ENCODE data around the gene F10.
"Not testable (repeated sequence)": the region's sequence is repeated elsewhere in the genome, so short reads cannot be mapped to it uniquely, and the experiment has no call there.

Gene F10

DNA sequence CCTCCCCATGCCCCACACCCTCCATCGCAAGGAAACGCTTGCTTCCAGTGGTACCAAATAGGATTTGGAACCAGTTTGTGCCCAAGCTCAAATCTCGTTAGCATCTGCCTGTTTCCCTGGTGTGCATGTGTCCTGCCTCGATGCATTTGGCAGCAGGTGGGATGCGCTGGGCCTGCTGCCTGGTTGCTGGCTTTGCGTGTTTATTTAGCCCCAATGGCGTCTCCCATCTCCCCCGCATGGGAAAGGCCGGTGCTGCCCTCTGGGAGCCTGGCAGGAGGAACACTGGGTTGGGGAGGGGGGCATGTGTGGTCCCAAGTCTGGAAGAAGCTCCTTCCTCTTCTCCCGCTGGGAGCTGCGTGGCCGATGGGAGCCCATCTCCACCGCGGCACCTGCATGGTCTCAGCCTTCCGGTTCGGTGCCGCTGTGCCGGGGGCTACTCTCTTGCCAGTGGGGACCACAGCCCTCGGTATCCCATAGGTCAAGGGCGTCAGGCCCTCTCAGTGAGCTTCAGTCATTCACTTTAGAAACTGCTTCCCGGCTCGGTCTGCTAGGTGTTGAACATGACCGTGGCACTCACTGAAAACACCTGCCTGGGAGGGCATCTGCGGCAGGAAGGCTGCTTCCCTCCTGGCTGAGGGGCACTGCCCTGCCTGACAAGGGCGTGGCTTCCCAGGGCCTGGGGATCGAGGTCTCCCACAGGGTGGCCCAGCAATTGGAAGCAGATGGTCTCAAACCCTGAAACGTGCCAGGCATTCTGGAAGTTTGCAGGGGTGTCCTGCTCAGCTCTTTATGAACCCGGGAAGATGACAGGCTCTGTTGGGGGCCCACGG is 28.8 kb upstream of the F10 start:
- Histone ChIP-seq H3K4me3 (ENCODE audit: low read length in 2 of 2) (no peak overlapping the region), H3K9ac (ENCODE audit: low read depth in 1 of 2, low read length in 2 of 2) (no peak overlapping the region), H3K36me3 (ENCODE audit: control insufficient read depth in 2 of 2, insufficient read depth in 2 of 2, low read length in 2 of 2) (peaks cover 0 to 6% of the 10 kb centered on the region in 2 donors), H3K9me3 (ENCODE audit: control insufficient read depth in 2 of 2, low read length in 2 of 2) (no peaks in the 10 kb centered on the region), H3K27ac (ENCODE audit: low read depth in 2 of 2, low read length in 2 of 2) (no peak overlapping the region), H3K27me3 (ENCODE audit: control insufficient read depth in 2 of 2, insufficient read depth in 2 of 2, low read length in 2 of 2) (no peaks in the 10 kb centered on the region), H3K4me1 (ENCODE audit: control insufficient read depth in 2 of 2, insufficient read depth in 2 of 2, low read length in 2 of 2) (no peaks in the 10 kb centered on the region)

DNA sequence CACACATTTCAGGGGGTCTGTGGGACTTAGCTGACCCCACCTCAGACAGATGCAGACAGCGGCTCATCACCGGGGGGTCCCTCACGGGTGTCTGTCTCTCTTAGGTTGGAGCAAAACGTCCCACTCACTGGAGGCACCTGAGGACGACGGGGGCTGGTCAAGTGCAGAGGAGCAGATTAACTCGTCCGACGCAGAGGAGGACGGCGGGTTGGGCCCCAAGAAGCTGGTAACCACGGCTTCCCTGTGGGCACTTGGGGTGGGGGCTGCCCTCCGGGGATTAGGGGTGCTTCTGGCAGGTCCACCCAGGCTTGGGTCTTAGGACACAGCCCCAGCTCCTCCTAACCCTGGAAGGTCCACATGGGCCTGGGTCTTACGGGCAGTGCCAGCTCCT is 28.2 kb upstream of the F10 start:
- Histone ChIP-seq H3K4me1 (ENCODE audit: control insufficient read depth in 2 of 2, insufficient read depth in 2 of 2, low read length in 2 of 2) (no peaks in the 10 kb centered on the region), H3K27ac (ENCODE audit: low read depth in 2 of 2, low read length in 2 of 2) (no peak overlapping the region), H3K4me3 (ENCODE audit: low read length in 2 of 2) (no peak overlapping the region), H3K27me3 (ENCODE audit: control insufficient read depth in 2 of 2, insufficient read depth in 2 of 2, low read length in 2 of 2) (no peaks in the 10 kb centered on the region), H3K9ac (ENCODE audit: low read depth in 1 of 2, low read length in 2 of 2) (no peak overlapping the region), H3K36me3 (ENCODE audit: control insufficient read depth in 2 of 2, insufficient read depth in 2 of 2, low read length in 2 of 2) (peaks cover 0 to 5% of the 10 kb centered on the region in 2 donors), H3K9me3 (ENCODE audit: control insufficient read depth in 2 of 2, low read length in 2 of 2) (no peaks in the 10 kb centered on the region)

DNA sequence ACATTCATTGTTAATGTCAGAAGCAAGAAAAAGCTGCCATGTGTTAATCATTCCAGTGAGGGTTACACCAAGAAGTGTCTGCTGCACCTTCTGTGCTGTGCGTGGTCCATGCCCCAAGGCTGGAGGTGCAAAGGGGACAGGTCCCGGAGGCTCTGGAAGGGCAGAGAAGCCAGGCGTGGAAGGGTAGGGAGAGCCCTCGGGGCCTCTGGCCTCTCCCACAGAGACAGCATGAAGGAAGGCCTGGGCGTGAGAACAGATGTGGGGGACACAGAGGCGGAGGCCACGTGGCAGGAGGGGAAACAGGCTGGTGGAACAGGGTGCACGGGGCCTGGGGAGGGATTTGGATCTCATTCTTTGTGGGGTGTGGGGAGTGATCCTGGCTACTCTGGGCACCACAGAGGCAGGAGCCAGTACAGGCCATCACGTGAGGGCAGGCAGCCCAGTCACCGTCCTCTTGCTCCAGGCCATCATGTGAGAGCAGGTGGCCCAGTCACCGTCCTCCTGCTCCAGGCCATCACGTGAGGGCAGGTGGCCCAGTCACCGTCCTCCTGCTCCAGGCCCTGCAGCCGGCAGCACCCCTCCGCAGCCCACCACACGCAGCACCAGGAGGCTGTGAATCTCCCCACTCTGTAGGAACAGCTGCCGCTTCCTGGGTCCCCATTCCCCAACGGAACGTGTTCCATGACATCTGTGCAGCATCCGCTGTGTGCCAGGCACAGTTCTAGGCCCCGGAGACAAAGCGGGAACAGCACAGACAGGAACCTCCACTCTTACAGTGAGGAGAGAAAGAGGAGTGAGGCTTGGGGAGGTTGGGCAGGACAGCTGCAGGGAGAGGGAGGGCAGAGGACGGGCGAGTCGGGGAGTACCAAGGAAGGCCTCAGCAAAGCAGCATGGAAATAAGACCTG is 27.2 kb upstream of the F10 start:
- no peaks in the 10 kb centered on the region for H3K36me3 ChIP-seq (ENCODE audit: control insufficient read depth in 2 of 2, insufficient read depth in 2 of 2, low read length in 2 of 2)
- H3K4me1 ChIP-seq (ENCODE audit: control insufficient read depth in 2 of 2, insufficient read depth in 2 of 2, low read length in 2 of 2): no peaks in the 10 kb centered on the region
- H3K27ac ChIP-seq (ENCODE audit: low read depth in 2 of 2, low read length in 2 of 2): no peak overlapping the region
- H3K27me3 ChIP-seq (ENCODE audit: control insufficient read depth in 2 of 2, insufficient read depth in 2 of 2, low read length in 2 of 2): no peaks in the 10 kb centered on the region
- no peak overlapping the region for H3K9ac ChIP-seq (ENCODE audit: low read depth in 1 of 2, low read length in 2 of 2)
- no peaks in the 10 kb centered on the region for H3K9me3 ChIP-seq (ENCODE audit: control insufficient read depth in 2 of 2, low read length in 2 of 2)
- no peak overlapping the region for H3K4me3 ChIP-seq (ENCODE audit: low read length in 2 of 2)

DNA sequence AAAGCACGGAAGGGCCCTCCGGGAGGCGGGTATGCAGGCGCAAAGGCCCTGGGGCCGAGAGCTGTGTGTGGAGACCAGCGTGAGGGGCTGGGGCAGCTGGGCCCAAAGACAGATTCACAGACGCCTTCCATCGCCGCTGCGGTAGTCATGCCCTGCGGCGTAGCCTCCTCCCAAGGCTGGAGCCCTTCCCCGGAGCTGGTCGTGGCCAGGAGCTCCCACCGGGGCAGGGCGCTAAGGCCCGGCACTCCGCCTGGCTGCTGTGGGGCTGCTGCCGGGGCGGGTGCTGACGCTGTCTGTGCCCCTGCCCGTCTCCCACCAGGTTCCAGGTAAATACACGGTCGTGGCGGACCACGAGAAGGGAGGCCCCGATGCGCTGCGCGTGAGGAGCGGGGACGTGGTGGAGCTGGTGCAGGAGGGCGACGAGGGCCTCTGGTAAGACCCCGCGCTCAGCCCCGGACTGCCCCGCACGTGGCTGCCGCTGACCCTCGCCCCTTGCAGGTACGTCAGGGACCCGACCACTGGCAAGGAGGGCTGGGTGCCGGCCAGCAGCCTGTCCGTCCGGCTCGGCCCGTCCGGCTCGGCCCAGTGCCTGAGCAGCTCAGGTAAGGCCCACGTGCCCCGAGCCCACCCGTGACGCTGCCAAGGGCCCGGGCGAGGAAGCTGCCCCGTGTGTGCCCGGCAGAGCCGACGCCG is 26.4 kb upstream of the F10 start:
- Histone ChIP-seq H3K36me3 (ENCODE audit: control insufficient read depth in 2 of 2, insufficient read depth in 2 of 2, low read length in 2 of 2) (no peaks in the 10 kb centered on the region), H3K4me3 (ENCODE audit: low read length in 2 of 2) (no peak overlapping the region), H3K4me1 (ENCODE audit: control insufficient read depth in 2 of 2, insufficient read depth in 2 of 2, low read length in 2 of 2) (no peaks in the 10 kb centered on the region), H3K9ac (ENCODE audit: low read depth in 1 of 2, low read length in 2 of 2) (no peak overlapping the region), H3K27me3 (ENCODE audit: control insufficient read depth in 2 of 2, insufficient read depth in 2 of 2, low read length in 2 of 2) (no peaks in the 10 kb centered on the region), H3K9me3 (ENCODE audit: control insufficient read depth in 2 of 2, low read length in 2 of 2) (no peaks in the 10 kb centered on the region), H3K27ac (ENCODE audit: low read depth in 2 of 2, low read length in 2 of 2) (no peak overlapping the region)

DNA sequence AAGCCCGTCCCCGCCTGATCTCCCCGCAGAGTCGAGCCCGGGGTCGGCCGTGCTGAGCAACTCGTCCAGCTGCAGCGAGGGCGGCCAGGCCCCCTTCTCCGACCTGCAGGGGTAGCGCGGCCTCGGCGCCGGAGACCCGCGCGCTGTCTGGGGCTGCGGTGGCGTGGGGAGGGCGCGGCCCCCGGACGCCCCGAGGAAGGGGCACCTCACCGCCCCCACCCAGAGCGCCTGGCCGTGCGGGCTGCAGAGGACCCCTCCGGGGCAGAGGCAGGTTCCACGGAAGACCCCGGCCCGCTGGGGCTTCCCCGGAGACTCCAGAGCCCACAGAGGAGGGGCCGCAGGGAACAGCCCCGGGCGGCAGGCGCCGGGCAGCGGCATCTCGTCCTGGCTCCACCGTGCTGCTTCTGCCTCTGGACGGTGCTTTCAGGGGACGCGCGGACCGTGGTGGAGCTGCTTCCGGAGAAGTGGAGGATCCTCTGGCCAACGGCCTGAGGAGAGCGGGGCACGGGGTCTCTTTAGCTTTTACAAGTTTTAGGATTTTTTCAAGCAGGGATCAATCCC is 25.8 kb upstream of the F10 start:
- no peaks in the 10 kb centered on the region for H3K36me3 ChIP-seq (ENCODE audit: control insufficient read depth in 2 of 2, insufficient read depth in 2 of 2, low read length in 2 of 2)
- no peaks in the 10 kb centered on the region for H3K27me3 ChIP-seq (ENCODE audit: control insufficient read depth in 2 of 2, insufficient read depth in 2 of 2, low read length in 2 of 2)
- H3K4me1 ChIP-seq (ENCODE audit: control insufficient read depth in 2 of 2, insufficient read depth in 2 of 2, low read length in 2 of 2): no peaks in the 10 kb centered on the region
- H3K9me3 ChIP-seq (ENCODE audit: control insufficient read depth in 2 of 2, low read length in 2 of 2): no peaks in the 10 kb centered on the region
- no peak overlapping the region for H3K4me3 ChIP-seq (ENCODE audit: low read length in 2 of 2)
- H3K9ac ChIP-seq (ENCODE audit: low read depth in 1 of 2, low read length in 2 of 2): no peak overlapping the region
- H3K27ac ChIP-seq (ENCODE audit: low read depth in 2 of 2, low read length in 2 of 2): no peak overlapping the region

DNA sequence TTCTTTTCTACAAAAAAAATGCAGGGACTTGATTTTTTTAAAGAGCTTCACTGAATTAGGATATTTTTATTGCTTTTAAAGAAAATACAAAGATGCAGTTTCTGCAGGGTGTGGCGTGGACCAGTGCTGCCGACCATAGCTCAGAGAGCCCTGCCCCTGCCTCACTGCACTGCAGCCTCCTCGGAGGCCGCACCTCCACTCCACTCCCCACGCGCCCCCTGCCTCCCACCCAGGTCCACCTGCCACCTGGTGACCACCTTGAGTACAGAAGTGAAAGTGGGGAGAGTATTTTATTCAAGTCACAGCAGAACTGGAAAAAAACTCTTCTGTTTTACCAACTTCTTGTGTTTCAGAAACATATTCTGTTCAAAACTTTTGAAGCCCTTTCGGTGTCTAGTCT is 24.9 kb upstream of the F10 start:
- Histone ChIP-seq H3K27me3 (ENCODE audit: control insufficient read depth in 2 of 2, insufficient read depth in 2 of 2, low read length in 2 of 2) (no peaks in the 10 kb centered on the region), H3K4me1 (ENCODE audit: control insufficient read depth in 2 of 2, insufficient read depth in 2 of 2, low read length in 2 of 2) (no peaks in the 10 kb centered on the region), H3K9me3 (ENCODE audit: control insufficient read depth in 2 of 2, low read length in 2 of 2) (no peaks in the 10 kb centered on the region), H3K27ac (ENCODE audit: low read depth in 2 of 2, low read length in 2 of 2) (no peak overlapping the region), H3K9ac (ENCODE audit: low read depth in 1 of 2, low read length in 2 of 2) (no peak overlapping the region), H3K4me3 (ENCODE audit: low read length in 2 of 2) (no peak overlapping the region), H3K36me3 (ENCODE audit: control insufficient read depth in 2 of 2, insufficient read depth in 2 of 2, low read length in 2 of 2) (no peaks in the 10 kb centered on the region)

DNA sequence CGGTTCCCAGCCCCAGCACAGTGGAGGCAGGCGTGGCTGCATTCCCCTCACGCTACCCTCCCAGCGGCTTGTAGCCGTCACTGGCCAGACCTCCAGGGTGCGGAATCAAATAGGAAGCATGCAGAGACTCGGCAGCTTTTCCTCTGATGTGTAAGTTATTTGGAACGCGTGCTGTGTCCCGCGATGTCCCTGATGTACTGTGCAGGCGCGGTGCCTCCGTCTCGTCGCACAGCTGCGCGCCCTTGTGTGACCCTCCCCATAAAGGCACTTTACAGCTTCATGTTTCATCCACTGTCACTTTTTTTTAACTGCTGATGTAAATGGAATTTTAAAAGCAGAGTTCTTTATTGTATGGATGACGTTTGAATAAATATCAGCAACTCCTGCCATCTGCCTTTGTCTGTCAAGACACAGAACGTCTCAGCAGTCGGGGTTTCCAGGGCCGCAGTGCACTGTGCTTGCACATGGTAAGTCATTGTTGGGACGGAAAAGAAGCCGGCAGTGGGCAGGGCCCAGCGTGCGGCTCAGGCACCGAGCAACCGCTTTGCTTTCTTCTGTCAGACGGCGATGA is 24.4 kb upstream of the F10 start:
- H3K4me1 ChIP-seq (ENCODE audit: control insufficient read depth in 2 of 2, insufficient read depth in 2 of 2, low read length in 2 of 2): no peaks in the 10 kb centered on the region
- H3K27ac ChIP-seq (ENCODE audit: low read depth in 2 of 2, low read length in 2 of 2): no peak overlapping the region
- H3K27me3 ChIP-seq (ENCODE audit: control insufficient read depth in 2 of 2, insufficient read depth in 2 of 2, low read length in 2 of 2): no peaks in the 10 kb centered on the region
- no peaks in the 10 kb centered on the region for H3K9me3 ChIP-seq (ENCODE audit: control insufficient read depth in 2 of 2, low read length in 2 of 2)
- H3K36me3 ChIP-seq (ENCODE audit: control insufficient read depth in 2 of 2, insufficient read depth in 2 of 2, low read length in 2 of 2): no peaks in the 10 kb centered on the region
- H3K9ac ChIP-seq (ENCODE audit: low read depth in 1 of 2, low read length in 2 of 2): no peak overlapping the region
- no peak overlapping the region for H3K4me3 ChIP-seq (ENCODE audit: low read length in 2 of 2)

DNA sequence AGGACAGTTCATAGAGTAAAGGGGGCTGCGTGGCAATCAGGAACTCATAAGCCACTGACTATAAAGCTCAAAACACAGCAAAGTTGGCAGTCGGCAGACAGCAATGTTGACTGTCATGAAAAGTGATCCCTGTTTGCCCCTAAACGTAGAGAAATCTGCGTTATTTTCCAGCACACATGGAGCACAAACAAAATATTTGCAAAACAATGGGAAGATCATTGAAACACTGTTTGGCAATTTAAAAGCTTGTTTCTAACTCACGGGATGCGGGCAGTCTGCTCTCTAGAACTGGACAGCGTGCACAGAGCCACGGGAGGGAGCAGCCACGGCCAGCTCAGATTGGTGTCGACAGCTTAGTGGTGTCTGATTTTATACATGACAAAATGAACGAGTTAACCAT is 23.5 kb upstream of the F10 start:
- Histone ChIP-seq H3K27me3 (ENCODE audit: control insufficient read depth in 2 of 2, insufficient read depth in 2 of 2, low read length in 2 of 2) (no peaks in the 10 kb centered on the region), H3K4me1 (ENCODE audit: control insufficient read depth in 2 of 2, insufficient read depth in 2 of 2, low read length in 2 of 2) (no peaks in the 10 kb centered on the region), H3K4me3 (ENCODE audit: low read length in 2 of 2) (no peak overlapping the region), H3K36me3 (ENCODE audit: control insufficient read depth in 2 of 2, insufficient read depth in 2 of 2, low read length in 2 of 2) (no peaks in the 10 kb centered on the region), H3K9ac (ENCODE audit: low read depth in 1 of 2, low read length in 2 of 2) (no peak overlapping the region), H3K9me3 (ENCODE audit: control insufficient read depth in 2 of 2, low read length in 2 of 2) (no peaks in the 10 kb centered on the region), H3K27ac (ENCODE audit: low read depth in 2 of 2, low read length in 2 of 2) (no peak overlapping the region)

DNA sequence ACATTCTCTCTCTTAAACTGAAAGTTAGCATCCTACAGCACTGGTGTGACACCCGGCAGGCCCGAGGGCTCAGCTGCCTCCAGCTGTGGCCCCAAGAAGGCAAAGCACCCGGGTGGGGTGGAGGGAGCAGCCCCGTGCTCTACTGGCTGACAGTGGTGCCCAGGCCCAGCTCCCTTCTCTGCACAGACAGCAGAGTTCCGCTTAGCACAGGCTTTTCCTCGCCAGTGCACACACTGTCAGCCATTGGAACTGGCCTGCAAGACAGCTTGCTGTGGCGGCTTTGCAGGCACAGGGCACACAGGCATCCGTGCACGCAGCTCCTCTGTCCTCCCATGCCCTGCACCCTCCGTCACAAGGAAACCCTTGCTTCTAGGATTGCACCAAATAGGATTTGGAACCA is 20.3 kb upstream of the F10 start:
- not testable (repeated sequence) for H3K4me1 ChIP-seq (ENCODE audit: control insufficient read depth in 2 of 2, insufficient read depth in 2 of 2, low read length in 2 of 2); H3K4me3 ChIP-seq (ENCODE audit: low read length in 2 of 2); H3K9ac ChIP-seq (ENCODE audit: low read depth in 1 of 2, low read length in 2 of 2); H3K36me3 ChIP-seq (ENCODE audit: control insufficient read depth in 2 of 2, insufficient read depth in 2 of 2, low read length in 2 of 2); H3K27ac ChIP-seq (ENCODE audit: low read depth in 2 of 2, low read length in 2 of 2); H3K9me3 ChIP-seq (ENCODE audit: control insufficient read depth in 2 of 2, low read length in 2 of 2); H3K27me3 ChIP-seq (ENCODE audit: control insufficient read depth in 2 of 2, insufficient read depth in 2 of 2, low read length in 2 of 2)

Measured in mucosa of rectum (tissue), 2 donors.